IMR-90 (cell line): ENCODE results near the gene BPIFA3.

Experiments used
- RAD21 ChIP-seq: IDR thresholded peaks from 2 replicates; pipeline ENCODE4 v1.6.1; 2012; ENCODE audit warnings: low read length, improper control_type of control experiment
- TF ChIP-seq, protein P1 (sequence below): conservative IDR thresholded peaks from 2 replicates; pipeline ENCODE4 v1.5.1; 2012; ENCODE audit warnings: mild to moderate bottlenecking, low read depth, low read length, improper control_type of control experiment

- TF ChIP-seq, protein P1, sequence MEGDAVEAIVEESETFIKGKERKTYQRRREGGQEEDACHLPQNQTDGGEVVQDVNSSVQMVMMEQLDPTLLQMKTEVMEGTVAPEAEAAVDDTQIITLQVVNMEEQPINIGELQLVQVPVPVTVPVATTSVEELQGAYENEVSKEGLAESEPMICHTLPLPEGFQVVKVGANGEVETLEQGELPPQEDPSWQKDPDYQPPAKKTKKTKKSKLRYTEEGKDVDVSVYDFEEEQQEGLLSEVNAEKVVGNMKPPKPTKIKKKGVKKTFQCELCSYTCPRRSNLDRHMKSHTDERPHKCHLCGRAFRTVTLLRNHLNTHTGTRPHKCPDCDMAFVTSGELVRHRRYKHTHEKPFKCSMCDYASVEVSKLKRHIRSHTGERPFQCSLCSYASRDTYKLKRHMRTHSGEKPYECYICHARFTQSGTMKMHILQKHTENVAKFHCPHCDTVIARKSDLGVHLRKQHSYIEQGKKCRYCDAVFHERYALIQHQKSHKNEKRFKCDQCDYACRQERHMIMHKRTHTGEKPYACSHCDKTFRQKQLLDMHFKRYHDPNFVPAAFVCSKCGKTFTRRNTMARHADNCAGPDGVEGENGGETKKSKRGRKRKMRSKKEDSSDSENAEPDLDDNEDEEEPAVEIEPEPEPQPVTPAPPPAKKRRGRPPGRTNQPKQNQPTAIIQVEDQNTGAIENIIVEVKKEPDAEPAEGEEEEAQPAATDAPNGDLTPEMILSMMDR = no peak
- TF ChIP-seq RAD21 = no peak
Observed at GRCh38 chr20:33267701-33268100, 50.5 kb downstream of the BPIFA3 start.
